SU-DHL-6 (cell line): ENCODE data around the gene VSIG10L.

Source experiments
- EZH2phosphoT487 ChIP-seq: fragments of 200-600 bp; sonication (generic), shearing (Covaris generic); conservative IDR thresholded peaks from 2 replicates; pipeline ENCODE4 v1.6.1; 2018; ENCODE audit warnings: mild to moderate bottlenecking, antibody characterized with exemption, low read length, moderate library complexity, mixed read lengths
- TF ChIP-seq, protein P1 (sequence below): fragments of 200-600 bp; sonication (generic); IDR thresholded peaks from one replicate; pipeline ENCODE4 v1.5.1; 2017; ENCODE audit warnings: antibody characterized with exemption, mild to moderate bottlenecking, low read length, moderate library complexity; ENCODE audit not compliant: insufficient read depth, poor library complexity, severe bottlenecking

DNA sequence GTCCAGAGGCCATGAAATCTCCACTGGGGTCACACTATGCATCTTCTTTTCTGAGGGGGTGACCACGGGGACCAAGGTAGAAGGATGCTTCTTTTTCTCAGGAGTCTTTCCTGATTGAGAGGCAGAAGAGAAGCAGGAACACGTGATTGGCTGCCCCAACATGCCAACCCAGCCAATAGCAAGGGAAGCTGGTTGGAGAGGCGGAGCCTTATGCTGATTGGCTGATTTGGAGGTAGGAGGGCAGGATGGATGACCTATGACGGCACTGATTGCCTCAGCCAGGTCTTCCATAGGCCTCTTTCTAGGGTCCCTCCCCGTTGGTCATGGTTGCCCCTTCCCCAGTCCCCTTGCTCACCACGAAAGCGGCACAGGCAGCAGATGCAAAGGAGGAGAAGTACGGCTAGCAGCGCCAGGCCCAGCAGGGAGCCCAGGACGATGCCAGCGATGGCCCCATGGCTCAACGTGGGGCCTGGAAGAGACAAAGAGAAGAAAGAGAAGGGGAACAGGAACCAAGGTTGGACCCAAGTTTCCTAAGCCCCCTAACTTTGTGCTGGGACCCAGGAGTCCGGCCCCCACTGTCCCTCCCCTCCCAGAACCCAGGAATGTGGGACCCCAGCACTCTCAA lies 8.0 kb downstream of the VSIG10L start:
- TF ChIP-seq, protein P1, sequence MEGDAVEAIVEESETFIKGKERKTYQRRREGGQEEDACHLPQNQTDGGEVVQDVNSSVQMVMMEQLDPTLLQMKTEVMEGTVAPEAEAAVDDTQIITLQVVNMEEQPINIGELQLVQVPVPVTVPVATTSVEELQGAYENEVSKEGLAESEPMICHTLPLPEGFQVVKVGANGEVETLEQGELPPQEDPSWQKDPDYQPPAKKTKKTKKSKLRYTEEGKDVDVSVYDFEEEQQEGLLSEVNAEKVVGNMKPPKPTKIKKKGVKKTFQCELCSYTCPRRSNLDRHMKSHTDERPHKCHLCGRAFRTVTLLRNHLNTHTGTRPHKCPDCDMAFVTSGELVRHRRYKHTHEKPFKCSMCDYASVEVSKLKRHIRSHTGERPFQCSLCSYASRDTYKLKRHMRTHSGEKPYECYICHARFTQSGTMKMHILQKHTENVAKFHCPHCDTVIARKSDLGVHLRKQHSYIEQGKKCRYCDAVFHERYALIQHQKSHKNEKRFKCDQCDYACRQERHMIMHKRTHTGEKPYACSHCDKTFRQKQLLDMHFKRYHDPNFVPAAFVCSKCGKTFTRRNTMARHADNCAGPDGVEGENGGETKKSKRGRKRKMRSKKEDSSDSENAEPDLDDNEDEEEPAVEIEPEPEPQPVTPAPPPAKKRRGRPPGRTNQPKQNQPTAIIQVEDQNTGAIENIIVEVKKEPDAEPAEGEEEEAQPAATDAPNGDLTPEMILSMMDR = no peak
- no peak for TF ChIP-seq EZH2phosphoT487
